ENCODE results near the gene OLFM2. TPM values are rescaled to one million over a fixed set of nuclear protein-coding genes. Genes with fewer than 3 reads are reported as not detected.

The OLFM2 gene
- polyA plus RNA-seq, 4 donors = 16.1 to 29.2 (median 18.0) TPM

- DNase-seq (ENCODE audit: low read depth in 4 of 4, low spot score in 3 of 4) = no peak
These were observed 23.6 kb downstream of the OLFM2 start for GRCh38 chr19:9912551-9913236.

- DNase-seq (ENCODE audit: low read depth in 4 of 4, low spot score in 3 of 4) = no peak
These were observed 24.7 kb downstream of the OLFM2 start for GRCh38 chr19:9911524-9912185.

GRCh38 chr19:9910625-9911024 is 25.7 kb downstream of the OLFM2 start:
- no peak for DNase-seq (ENCODE audit: low read depth in 4 of 4, low spot score in 3 of 4)

DNA sequence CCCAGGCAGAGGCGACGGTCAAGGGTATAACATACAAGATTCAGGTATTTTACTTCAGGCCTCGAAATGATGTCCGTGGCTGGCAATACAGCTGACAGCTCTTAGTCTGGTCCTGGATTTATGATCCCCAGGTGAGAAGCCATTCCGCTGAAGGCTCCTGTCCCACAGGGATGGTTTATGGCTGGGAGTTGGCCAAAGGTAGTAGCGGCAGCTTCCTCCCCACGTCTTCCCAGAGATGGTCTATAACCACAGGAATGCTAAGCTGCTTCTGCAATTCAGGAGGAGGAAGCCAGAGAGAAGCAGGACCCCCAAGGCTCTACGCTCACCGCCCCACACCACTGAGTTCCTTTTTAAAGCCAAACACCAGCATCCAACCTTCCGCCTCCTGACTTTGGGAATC is 27.1 kb downstream of the OLFM2 start:
- no peak for DNase-seq (ENCODE audit: low read depth in 4 of 4, low spot score in 3 of 4)

- DNase-seq (ENCODE audit: low read depth in 4 of 4, low spot score in 3 of 4) = no peak
These were observed 29.7 kb downstream of the OLFM2 start for GRCh38 chr19:9906475-9907087.

- no peak for DNase-seq (ENCODE audit: low read depth in 4 of 4, low spot score in 3 of 4)
These were observed 33.0 kb downstream of the OLFM2 start for GRCh38 chr19:9903336-9903735.

DNA sequence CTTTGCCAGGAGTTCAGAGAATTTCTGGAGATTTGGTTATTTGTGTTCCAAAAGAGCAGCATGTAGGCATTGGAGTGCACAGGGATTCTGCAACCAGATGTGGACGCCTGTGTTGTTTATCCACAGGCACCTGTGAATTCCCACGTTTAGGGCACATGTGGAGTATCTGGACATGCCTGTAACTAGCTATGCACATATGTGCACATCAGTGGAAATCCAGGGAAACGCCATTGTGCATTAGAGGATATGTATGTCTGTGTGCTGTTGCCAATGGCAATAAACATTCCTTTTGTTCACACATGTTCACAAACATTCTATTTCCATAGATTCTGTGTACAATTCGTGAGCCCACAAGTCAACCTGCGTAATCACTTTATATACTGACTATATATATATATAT is 34.7 kb downstream of the OLFM2 start:
- DNase-seq (ENCODE audit: low read depth in 4 of 4, low spot score in 3 of 4) = no peak

GRCh38 chr19:9901020-9901419 is 35.3 kb downstream of the OLFM2 start:
- DNase-seq (ENCODE audit: low read depth in 4 of 4, low spot score in 3 of 4) = no peak

DNA sequence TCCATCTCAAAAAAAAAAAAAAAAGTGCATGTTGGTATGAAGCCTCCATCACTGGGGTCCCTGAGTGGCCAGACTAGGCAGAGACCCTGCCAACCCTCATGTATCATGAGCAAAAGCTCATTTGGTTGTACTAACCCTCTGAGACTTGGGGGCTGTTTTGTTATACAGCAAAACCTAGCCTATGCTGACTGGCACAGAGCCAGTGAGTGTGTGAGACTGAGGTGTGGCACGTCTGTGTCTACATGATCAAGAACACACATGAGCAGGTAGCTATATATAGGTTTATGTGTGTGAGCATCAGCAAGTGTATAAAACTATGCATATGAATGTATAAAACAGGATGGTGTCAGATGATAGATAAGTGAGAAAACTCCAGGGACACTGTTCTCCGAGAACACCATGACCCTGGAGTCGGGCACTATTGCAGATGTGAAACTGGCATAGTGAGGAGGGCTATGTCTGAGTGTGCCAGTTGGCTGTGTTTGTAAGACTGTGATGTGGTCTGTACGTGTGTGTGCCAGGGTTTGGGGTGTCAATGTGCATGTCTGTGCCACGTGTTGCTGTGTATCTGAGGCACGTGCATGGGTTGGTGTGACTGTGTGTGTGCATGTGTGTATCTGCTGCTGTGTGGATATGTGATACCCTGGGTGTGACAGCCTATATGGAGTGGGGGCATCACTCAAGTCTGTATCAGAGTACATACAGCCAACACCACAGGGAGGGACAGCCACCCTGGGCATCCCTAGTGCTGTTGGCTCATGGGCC is 44.5 kb downstream of the OLFM2 start:
- no peak for DNase-seq (ENCODE audit: low read depth in 4 of 4, low spot score in 3 of 4)

GRCh38 chr19:9885077-9885552 is 51.2 kb downstream of the OLFM2 start:
- no peak for DNase-seq (ENCODE audit: low read depth in 4 of 4, low spot score in 3 of 4)

DNA sequence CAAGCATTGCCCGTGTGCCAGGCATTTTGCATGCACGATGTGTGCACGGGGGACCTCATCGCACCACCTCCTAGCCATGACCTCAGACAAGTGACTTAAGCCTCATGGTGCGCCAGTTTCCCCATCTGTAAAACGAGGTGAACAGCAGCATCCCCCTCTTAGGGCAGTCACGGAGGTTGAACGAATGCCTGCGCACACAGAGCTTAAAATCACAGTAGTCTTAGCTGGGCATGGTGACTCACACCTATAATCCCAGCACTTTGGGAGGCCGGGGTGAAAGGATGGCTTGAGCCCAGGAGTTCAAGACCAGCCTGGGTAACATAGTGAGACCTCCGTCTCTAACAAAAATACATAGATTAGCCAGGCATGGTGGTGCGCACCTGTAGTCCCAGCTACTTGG is 52.6 kb downstream of the OLFM2 start:
- no peak for DNase-seq (ENCODE audit: low read depth in 4 of 4, low spot score in 3 of 4)

- no peak for DNase-seq (ENCODE audit: low read depth in 4 of 4, low spot score in 3 of 4)
These were observed 53.0 kb downstream of the OLFM2 start for GRCh38 chr19:9883231-9883758.

DNA sequence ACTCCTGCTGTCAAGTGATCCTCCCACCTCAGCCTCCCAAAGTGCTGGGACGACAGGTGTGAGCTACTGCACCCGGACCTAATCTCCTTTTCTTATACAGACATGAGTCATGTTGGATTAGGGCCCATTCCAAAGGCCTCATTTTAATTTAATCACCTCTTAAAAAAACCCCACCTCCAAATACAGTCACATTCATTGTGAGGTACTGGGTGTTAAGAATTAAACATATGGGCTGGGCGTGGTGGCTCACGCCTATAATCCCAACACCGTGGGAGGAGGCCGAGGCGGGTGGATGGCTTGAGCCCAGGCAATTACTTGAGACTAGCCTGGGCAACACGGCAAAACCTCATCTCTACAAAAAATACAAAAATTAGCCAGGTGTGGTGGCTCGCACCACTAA is 54.6 kb downstream of the OLFM2 start:
- DNase-seq (ENCODE audit: low read depth in 4 of 4, low spot score in 3 of 4) = no peak

DNA sequence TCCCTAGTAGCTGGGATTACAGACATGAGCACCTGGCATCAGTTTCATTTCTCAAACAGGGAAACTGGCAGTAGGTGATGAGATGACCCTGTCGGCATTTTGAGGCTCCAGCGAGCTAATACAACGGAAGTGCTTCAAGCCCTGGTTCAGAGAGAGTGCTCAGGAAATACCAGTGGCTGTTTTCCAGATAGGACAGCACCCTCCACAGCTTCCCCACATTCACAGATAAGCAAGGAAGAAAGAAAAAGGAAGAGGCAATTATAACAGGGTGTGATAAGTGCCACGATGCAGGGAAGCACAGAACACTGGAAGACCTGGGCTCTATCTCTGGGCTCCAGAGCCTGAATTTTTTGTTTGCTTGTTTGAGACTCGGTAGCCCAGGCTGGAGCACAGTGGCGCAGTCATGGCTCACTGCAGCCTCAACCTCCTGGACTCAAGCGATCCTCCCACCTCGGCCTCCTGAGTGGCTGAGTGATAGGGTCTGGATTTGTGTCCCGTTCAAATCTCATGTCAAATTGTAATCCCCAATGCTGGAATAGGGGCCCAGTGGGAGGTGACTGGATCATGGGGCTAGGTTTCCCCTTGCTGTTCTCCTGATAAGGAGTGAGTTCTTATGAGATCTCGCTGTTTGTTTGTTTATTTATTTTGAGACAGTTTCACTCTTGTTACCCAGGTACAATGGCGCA is 57.7 kb downstream of the OLFM2 start:
- DNase-seq (ENCODE audit: low read depth in 4 of 4, low spot score in 3 of 4) = no peak

DNA sequence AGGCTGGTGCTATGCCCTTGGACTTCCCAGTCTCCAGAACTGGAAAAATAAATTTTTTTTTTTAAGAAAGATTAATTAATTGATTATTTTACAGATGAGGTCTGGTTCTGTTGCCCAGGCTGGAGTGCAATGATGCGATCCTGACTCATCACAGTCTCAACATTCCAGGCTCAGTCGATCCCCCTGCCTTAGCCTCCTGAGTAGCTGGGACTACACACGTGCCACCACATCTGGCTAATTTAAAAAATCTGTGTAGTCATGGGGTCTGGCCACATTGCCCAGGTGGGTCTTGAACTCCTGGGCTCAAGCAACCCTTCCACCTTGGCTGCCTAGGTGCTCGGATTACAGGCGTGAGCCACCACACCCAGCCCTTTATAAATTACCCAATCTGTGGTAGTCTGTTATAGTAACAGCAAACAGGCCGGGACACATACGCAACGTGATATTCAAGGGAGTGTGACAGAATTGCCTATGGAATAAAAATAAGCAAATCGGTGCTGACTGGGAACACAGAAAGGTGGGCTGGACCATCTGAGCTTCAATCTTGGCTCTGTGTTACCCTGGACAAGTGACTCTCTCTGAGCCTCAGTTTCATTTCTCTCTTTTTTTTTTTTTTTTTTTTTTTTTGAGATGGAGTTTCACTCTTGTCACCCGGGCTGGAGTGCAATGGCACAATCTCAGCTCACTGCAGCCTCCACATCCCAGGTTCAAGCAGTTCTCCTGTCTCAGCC is 58.4 kb downstream of the OLFM2 start:
- DNase-seq (ENCODE audit: low read depth in 4 of 4, low spot score in 3 of 4) = no peak

- DNase-seq (ENCODE audit: low read depth in 4 of 4, low spot score in 3 of 4) = no peak
These were observed 60.5 kb downstream of the OLFM2 start for GRCh38 chr19:9875796-9876195.

- no peak for DNase-seq (ENCODE audit: low read depth in 4 of 4, low spot score in 3 of 4)
These were observed 61.2 kb downstream of the OLFM2 start for GRCh38 chr19:9875031-9875627.

DNA sequence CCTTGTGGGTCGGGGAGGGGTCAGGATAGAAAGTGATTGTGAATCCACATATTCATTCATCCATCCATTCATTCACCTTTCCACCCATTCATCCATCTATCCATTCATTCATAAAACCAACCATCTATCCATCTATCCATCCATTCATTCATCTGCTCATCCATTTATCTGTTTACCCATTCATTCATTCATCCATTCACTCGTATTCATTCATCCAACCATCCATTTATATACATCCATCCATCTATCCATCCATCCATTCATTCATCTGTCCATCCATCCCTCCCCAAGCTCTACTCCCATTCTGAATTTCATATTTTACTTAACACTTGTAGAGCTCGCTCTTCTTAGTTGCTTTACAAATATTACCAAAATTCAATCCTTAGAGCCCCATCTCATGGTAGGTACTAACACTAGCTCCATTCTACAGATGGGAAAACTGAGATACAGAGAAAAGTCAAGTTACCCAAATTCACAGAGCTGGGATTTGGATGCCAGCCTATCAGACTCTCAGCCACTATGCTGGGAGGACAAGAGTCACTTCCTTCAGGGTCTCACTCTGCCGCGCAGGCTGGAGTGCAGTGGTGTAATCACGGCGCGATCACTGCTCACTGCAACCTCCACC is 63.6 kb downstream of the OLFM2 start:
- no peak for DNase-seq (ENCODE audit: low read depth in 4 of 4, low spot score in 3 of 4)
